Spleen (tissue), 11 donors: Measurements from ENCODE around the gene CACNG8. TPM values are rescaled to one million over a fixed set of nuclear protein-coding genes. Genes with fewer than 3 reads are reported as not detected.

Experiments used
- DNase-seq: peaks from one replicate; pipeline ENCODE4 v3.0.0-alpha.2; 2020
- H3K27ac ChIP-seq, 8 donors: fragments of 200-600 bp; sonication (generic) in 7 of 8; 1 replicate in 4 of 8; 2 replicates in 4 of 8; pipeline versions ENCODE4 v1.5.0 to v1.8.0; 2016 to 2021; ENCODE audit warnings: inconsistent platforms in 4 of 8, mild to moderate bottlenecking in 4 of 8, moderate library complexity in 1 of 8
- H3K27me3 ChIP-seq, 7 donors: fragments of 200-600 bp; sonication (generic) in 6 of 7; replicated peaks in 1 of 7; 1 replicate in 4 of 7; 2 replicates in 3 of 7; pipeline versions ENCODE4 v1.5.0 to v1.8.0; 2016 to 2021; ENCODE audit warnings: inconsistent platforms in 3 of 7, mild to moderate bottlenecking in 1 of 7
- H3K36me3 ChIP-seq, 6 donors: fragments of 200-600 bp; sonication (generic) in 5 of 6; 1 replicate in 4 of 6; 2 replicates in 2 of 6; pipeline versions ENCODE4 v1.5.0 to v1.8.0; 2016 to 2021; ENCODE audit warnings: inconsistent platforms in 2 of 6
- H3K4me1 ChIP-seq, 6 donors: fragments of 200-600 bp; sonication (generic) in 5 of 6; 1 replicate in 3 of 6; 2 replicates in 3 of 6; pipeline versions ENCODE4 v1.5.0 to v1.8.0; 2016 to 2021; ENCODE audit warnings: inconsistent platforms in 3 of 6
- H3K4me3 ChIP-seq, 8 donors: fragments of 200-600 bp; sonication (generic) in 7 of 8; 1 replicate in 4 of 8; 2 replicates in 4 of 8; pipeline versions ENCODE4 v1.5.0 to v1.8.0; 2016 to 2021; ENCODE audit warnings: inconsistent platforms in 4 of 8, mild to moderate bottlenecking in 4 of 8, moderate library complexity in 2 of 8
- H3K9me3 ChIP-seq, 8 donors: fragments of 200-600 bp; sonication (generic) in 7 of 8; 1 replicate in 4 of 8; 2 replicates in 4 of 8; pipeline versions ENCODE4 v1.5.0 to v1.8.0; 2016 to 2021; ENCODE audit warnings: inconsistent platforms in 4 of 8
- POLR2A ChIP-seq, 3 donors: fragments of 450-650 bp; IDR thresholded peaks; one replicate each; pipeline ENCODE4 v1.5.1; 2017; ENCODE audit warnings: antibody characterized with exemption in 3 of 3, mild to moderate bottlenecking in 1 of 3
- POLR2AphosphoS5 ChIP-seq, 3 donors: sonication (generic); formaldehyde crosslinking; IDR thresholded peaks; one replicate each; pipeline ENCODE4 v1.5.1; 2017; ENCODE audit warnings: antibody characterized with exemption in 3 of 3
- WGBS, 5 donors: extraction: QIAGEN DNeasy Blood & Tissue Kit in 3 of 5; methylation state at CpG; one replicate each; pipeline versions ENCODE4 v1.1.5 to v1.1.7; 2013 to 2018; 5-methylcytosine and 5-hydroxymethylcytosine counted together
- intact Hi-C: fragments of 100-400 bp; cut with DNase I; formaldehyde crosslinking; loops from one replicate; pipeline ENCODE4 v1.15.0; 2023; ENCODE audit warnings: low total_unique reads
- polyA plus RNA-seq, 3 donors: library from polyadenylated mRNA; stranded (reverse); fragments of 200-250 nt; gene quantifications; one replicate each; pipeline ENCODE4 v1.2.1, GENCODE V29; 2013
- total RNA-seq, 7 donors: library from RNA; depleted of rRNA in 3 of 7; stranded (reverse); fragments of >200 nt in 3 of 7; fragmentation: NEBNext Ultra II Directional in 4 of 7; extraction: Animal tissue kit (Norgen Biotek cat#: 25700) in 4 of 7; gene quantifications; one replicate each; pipeline versions ENCODE4 v1.1.0 to v1.2.1, GENCODE V29; 2016 to 2021
- TF ChIP-seq, protein P1 (sequence below), 11 experiments: fragments of 200-600 bp in 7 of 11; fragments of 450-650 bp in 4 of 11; sonication (generic) in 4 of 11; IDR thresholded peaks in 8 of 11; conservative IDR thresholded peaks in 3 of 11; 1 replicate in 7 of 11; 2 replicates in 4 of 11; pipeline versions ENCODE4 v1.4.0 to v1.8.0; 2016 to 2021; ENCODE audit warnings: antibody characterized with exemption in 11 of 11, inconsistent platforms in 4 of 11, mild to moderate bottlenecking in 1 of 11
- donor health status: healthy with polysubstance abuse.
- donor health status: DM: no; HTN: no; CAD: no; lungs with moderate emphysema.
- donor health status: DM: no; HTN: no; CAD: no.
- donor health status: Bipolar disorder and iron deficiency.
- donor health status: healthy.
- donor health status: DM: no; HTN: no; CAD: no.
- donor health status: DM: yes; HTN: yes; CAD: no.

CACNG8 gene
- total and polyA plus RNA-seq, 10 donors = 0.02 to 0.11 (median 0.05) TPM; not detected in 6

DNA sequence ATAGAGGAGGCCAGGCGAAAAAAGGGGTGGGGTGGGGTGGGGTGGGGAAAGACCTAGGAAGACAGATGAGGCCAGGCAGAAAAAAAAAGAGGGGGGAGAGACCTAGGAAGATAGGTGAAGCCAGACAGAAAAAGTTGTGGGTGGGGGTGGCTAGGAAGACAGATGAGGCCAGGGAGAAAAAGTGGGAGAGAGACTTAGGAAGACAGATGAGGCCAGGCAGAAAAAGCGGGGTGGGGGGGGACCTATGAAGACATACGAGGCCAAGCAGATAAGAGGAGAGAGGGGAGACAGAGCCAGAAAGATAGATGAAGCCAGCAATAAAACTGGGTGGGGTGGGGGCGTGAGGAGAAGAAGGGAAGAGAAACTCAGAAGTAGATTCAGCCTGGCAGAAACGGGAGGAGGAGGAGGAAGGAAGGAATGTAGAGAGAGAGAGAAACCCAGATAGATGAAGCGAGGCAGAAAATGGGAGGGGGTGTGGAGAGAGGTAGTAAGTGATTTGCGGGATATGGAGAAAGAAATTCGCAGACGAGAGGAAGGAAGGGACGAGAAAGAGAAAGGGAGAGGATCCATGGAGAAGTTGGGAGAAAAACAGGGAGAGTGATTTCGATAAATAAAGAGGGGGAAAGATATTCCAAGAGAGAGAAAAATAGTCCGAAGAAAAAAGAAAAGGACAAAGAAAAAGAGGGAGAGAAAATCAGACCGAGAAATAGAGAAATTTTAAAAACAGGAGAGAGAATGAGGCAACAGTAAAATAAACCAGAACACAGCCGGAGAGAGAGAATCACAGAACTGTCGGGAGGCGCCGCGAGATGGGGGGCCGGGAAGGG, 16.5 kb downstream of the CACNG8 start:
- peaks cover 0 to 50% (median 25%) of the 10 kb centered on the region in 6 donors for H3K4me1 ChIP-seq
- peaks cover 0 to 99% (median 74%) of the 10 kb centered on the region in 7 donors for H3K27me3 ChIP-seq
- peak overlapping the region in 1 of 8 donors; percentile 51 for H3K4me3 ChIP-seq
- TF ChIP-seq, protein P1, sequence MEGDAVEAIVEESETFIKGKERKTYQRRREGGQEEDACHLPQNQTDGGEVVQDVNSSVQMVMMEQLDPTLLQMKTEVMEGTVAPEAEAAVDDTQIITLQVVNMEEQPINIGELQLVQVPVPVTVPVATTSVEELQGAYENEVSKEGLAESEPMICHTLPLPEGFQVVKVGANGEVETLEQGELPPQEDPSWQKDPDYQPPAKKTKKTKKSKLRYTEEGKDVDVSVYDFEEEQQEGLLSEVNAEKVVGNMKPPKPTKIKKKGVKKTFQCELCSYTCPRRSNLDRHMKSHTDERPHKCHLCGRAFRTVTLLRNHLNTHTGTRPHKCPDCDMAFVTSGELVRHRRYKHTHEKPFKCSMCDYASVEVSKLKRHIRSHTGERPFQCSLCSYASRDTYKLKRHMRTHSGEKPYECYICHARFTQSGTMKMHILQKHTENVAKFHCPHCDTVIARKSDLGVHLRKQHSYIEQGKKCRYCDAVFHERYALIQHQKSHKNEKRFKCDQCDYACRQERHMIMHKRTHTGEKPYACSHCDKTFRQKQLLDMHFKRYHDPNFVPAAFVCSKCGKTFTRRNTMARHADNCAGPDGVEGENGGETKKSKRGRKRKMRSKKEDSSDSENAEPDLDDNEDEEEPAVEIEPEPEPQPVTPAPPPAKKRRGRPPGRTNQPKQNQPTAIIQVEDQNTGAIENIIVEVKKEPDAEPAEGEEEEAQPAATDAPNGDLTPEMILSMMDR (IDR thresholded peaks at IDR 0.05 in 8 of 11, conservative IDR thresholded peaks at IDR 0.05 in 3 of 11) = no peak
- no peak for TF ChIP-seq POLR2A (IDR thresholded peaks at IDR 0.05)
- no peak for TF ChIP-seq POLR2AphosphoS5 (IDR thresholded peaks at IDR 0.05)
- no peak for DNase-seq
- peaks cover 0 to 47% (median 0%) of the 10 kb centered on the region in 8 donors for H3K9me3 ChIP-seq
- intact Hi-C loops = no loop called here
- 5 to 9% (median 6%) methylated on average over 18 to 19 of the region's 19 CpGs for whole genome bisulfite sequencing, 5 donors
- no peaks in the 10 kb centered on the region for H3K36me3 ChIP-seq
- no peak overlapping the region for H3K27ac ChIP-seq

DNA sequence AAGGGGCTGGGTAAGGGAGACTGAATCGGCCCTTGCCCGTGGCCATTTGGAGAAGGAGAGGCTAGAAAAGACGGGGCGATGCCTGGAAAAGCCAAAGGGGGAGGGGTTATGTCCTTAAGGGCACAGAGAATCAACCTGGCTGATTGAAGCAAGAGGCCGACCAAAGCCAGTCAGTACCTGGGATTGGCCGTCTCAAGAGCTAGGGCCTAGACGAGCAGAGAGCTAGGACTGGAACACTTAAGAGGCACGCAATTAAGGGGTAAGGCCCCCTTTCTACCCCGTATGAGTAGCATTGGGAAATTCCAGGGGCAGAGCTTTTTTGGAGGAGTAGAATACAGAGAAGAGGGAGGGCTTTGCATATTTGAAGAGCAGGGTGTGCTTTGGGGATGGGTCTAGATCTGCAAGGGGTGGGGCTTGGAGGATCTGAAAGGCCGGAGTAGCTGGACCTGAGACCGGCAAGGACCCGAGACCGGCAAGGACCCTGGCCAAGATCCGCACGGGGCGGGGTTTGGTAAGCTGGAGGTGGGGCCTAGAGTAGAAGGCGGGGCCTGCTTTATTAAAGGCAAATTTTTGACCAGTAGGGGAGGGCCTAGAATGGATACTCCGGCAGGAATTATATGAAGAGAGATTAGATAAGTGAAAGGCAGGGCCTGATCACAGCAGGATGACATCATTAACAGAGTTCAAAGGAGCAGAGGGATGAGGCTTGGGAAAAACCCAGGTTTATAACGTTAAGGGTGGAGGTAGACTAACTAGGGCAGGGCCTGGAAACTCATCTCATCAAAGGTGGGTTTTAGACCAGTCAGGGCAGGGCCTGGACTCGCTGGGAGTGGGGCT, 18.0 kb downstream of the CACNG8 start:
- Histone ChIP-seq H3K4me1 (peaks cover 0 to 50% (median 25%) of the 10 kb centered on the region in 6 donors), H3K27me3 (peaks cover 0 to 95% (median 74%) of the 10 kb centered on the region in 7 donors), H3K9me3 (peaks cover 0 to 47% (median 0%) of the 10 kb centered on the region in 8 donors), H3K27ac (no peak overlapping the region), H3K4me3 (peak overlapping the region in 1 of 8 donors; percentile 51), H3K36me3 (no peaks in the 10 kb centered on the region)
- no peak for DNase-seq
- intact Hi-C loops = no loop called here
- TF ChIP-seq POLR2A (IDR thresholded peaks at IDR 0.05) (no peak), POLR2AphosphoS5 (IDR thresholded peaks at IDR 0.05) (no peak)
- TF ChIP-seq, protein P1 (IDR thresholded peaks at IDR 0.05 in 8 of 11, conservative IDR thresholded peaks at IDR 0.05 in 3 of 11) = no peak
- 38 to 56% (median 47%) methylated on average over 20 of the region's 20 CpGs for WGBS, 5 donors

GRCh38 chr19:53981376-53981951, 18.7 kb downstream of the CACNG8 start:
- no peak for DNase-seq
- Histone ChIP-seq H3K27ac (no peak overlapping the region), H3K9me3 (peaks cover 0 to 47% (median 0%) of the 10 kb centered on the region in 8 donors), H3K27me3 (peaks cover 0 to 88% (median 67%) of the 10 kb centered on the region in 7 donors), H3K4me3 (peak overlapping the region in 1 of 8 donors; percentile 59), H3K36me3 (no peaks in the 10 kb centered on the region), H3K4me1 (peaks cover 0 to 50% (median 25%) of the 10 kb centered on the region in 6 donors)
- TF ChIP-seq, protein P1 (IDR thresholded peaks at IDR 0.05 in 8 of 11, conservative IDR thresholded peaks at IDR 0.05 in 3 of 11) = no peak
- no peak for TF ChIP-seq POLR2AphosphoS5 (IDR thresholded peaks at IDR 0.05)
- no peak for TF ChIP-seq POLR2A (IDR thresholded peaks at IDR 0.05)
- intact Hi-C loops = no loop called here
- WGBS, 5 donors = 78 to 90% (median 83%) methylated on average over 11 to 13 of the region's 13 CpGs
